Hippocampal formation (tissue), 2 donors: ENCODE data around the gene CATSPERZ.

ENCODE experiments used
- DNase-seq, 2 donors: peaks; one replicate each; lab custom pipeline; 2025; lab: John Stamatoyannopoulos, UW

Gene CATSPERZ

DNA sequence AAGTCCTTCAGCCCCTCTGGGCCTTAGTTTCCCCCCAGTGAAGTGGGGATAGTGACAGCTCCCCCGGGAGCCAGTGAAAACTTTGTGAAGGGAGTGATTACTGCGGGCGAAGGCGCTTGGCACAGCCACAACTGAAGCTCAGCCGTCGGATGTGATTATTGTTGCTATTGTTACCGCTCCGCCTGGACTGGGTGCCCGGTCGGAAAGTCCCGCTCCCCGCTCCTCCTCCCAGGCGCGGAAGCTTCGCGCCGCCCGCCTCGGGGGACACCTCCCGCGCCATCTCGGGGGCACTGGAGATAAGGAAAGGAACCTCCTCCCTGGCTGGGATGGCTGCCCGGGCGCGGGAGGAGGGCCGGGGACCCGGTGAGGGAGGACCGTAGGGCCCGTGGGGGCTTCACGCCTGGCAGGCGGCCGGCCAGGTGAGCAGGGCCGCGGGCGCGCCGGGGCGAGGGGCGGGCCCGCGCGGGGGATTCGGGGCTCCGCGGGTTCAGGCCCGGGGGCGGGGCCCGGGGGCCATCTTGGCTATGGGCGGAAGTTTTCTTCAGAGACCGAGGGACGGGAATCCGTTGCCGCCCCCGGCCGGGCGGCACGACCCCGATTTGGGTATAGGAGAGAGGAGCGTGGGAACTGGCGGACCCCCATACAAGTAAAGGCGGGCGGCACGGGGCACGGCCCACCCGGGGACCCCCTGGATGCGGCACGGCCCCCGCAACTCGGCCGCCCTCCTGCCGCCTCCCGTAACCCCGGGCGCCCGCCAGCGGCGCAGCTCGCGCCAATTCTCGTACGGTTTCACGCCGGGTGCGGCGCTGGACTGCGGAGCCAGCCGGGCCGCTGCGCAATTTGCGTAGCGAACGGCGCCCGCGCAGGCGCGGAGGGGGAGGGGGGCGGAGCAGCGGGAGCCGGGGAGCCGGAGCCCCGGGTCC, 14.9 kb upstream of the CATSPERZ start, which contains the start of gene GPR137:
GPR137 (plus strand) TSS at position 887 of the 923 bp plus-strand sequence. CDS start 677 bp downstream, outside the sequence.
- DNase-seq: peak; percentile 81 to 88

DNA sequence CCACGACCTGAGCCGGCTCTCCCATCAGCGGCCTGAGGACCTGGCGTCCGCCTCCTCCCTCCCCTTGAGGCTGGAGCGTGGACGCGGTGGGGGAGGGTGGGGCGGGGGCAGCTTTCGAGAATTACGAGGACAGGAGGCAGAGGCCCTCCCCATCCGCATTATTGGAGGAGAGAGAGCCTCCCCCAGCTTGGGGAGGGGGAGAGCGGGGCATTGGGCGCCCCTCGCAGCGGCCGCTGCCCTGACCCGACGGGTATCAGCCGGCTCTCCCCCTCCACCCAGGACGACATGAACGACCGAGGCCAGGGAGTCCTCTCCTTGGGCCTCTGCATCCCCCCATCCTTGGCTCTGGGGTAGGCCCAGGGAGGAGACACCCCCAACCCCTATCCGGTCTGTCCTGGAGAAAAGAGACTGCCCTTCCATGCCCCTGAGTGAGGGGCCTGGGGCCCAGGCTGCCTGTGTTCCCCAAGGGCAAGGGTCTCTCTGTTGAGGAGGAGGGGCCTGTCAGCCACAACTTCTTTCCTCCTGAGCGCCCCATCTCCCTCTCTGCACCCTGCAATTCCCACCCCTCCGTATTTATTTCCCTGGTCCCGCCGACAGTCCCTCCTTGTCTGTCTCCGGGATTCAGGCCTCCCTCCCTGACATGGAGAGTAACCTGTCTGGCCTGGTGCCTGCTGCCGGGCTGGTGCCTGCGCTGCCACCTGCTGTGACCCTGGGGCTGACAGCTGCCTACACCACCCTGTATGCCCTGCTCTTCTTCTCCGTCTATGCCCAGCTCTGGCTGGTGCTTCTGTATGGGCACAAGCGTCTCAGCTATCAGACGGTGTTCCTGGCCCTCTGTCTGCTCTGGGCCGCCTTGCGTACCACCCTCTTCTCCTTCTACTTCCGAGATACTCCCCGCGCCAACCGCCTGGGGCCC, 14.0 kb upstream of the CATSPERZ start:
- no peak for DNase-seq

DNA sequence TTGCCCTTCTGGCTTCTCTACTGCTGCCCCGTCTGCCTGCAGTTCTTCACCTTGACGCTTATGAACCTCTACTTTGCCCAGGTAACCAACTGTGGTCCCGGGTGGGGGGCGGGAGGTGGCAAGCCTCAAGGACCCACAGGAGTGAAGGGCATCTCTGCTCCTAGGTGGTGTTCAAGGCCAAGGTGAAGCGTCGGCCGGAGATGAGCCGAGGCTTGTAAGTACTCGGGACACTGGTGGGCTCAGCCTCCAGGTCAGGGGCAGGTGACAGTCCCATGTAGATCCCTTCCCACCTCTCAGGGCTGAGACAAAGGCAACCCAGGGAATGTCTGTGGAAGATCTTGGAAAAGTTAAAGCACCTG, 13.4 kb upstream of the CATSPERZ start:
- DNase-seq: no peak

DNA sequence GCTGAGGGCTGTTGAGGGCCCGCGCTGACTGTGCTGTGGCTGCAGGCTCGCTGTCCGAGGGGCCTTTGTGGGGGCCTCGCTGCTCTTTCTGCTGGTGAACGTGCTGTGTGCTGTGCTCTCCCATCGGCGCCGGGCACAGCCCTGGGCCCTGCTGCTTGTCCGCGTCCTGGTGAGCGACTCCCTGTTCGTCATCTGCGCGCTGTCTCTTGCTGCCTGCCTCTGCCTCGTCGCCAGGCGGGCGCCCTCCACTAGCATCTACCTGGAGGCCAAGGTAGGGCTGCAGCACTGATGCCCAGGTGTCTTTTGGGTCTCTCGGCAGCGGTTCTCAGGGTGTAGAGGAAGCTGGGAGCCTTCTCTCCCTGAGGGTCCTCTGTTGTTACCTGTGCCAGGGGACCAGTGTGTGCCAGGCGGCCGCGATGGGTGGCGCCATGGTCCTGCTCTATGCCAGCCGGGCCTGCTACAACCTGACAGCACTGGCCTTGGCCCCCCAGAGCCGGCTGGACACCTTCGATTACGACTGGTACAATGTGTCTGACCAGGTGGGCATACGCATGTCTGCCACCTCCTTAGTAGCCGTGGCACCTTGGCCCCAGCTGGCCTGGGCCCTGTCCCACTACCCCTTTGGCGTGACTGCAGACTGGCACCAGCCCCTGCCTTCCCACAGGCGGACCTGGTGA, 12.3 kb upstream of the CATSPERZ start:
- DNase-seq: no peak

DNA sequence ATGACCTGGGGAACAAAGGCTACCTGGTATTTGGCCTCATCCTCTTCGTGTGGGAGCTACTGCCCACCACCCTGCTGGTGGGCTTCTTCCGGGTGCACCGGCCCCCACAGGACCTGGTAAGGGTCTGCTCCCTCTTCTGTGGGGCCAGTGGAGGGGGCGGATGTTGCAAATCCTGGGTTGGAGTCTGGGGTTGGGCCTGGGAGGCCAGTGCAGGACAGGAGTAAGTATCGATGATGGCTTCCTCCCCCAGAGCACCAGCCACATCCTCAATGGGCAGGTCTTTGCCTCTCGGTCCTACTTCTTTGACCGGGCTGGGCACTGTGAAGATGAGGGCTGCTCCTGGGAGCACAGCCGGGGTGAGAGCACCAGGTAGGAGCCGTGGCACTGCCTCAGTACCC, 11.8 kb upstream of the CATSPERZ start:
- DNase-seq: no peak

DNA sequence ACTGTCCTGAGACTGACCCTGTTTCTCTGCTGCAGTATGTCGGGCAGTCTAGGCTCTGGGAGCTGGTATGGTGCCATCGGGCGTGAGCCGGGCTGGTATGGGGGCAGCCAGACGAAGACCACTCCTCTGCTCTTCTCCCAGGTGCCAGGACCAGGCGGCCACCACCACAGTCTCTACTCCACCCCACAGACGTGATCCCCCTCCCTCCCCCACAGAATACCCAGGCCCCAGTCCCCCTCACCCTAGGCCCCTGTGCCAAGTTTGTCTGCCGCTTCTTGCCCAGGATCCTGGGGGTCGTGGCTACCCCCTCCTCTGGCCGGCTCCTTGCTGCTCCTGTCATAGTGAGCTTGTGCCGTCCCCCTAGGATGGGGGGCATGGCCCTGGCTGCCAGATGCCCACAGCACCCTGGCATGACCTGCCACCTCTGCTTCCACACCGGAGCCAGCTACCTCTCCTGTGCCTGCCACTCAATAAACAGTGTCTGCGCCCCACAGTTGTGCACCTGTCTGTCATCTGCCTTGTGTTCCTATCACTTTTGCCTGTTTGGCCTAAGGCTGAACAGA, 11.1 kb upstream of the CATSPERZ start:
- no peak for DNase-seq

DNA sequence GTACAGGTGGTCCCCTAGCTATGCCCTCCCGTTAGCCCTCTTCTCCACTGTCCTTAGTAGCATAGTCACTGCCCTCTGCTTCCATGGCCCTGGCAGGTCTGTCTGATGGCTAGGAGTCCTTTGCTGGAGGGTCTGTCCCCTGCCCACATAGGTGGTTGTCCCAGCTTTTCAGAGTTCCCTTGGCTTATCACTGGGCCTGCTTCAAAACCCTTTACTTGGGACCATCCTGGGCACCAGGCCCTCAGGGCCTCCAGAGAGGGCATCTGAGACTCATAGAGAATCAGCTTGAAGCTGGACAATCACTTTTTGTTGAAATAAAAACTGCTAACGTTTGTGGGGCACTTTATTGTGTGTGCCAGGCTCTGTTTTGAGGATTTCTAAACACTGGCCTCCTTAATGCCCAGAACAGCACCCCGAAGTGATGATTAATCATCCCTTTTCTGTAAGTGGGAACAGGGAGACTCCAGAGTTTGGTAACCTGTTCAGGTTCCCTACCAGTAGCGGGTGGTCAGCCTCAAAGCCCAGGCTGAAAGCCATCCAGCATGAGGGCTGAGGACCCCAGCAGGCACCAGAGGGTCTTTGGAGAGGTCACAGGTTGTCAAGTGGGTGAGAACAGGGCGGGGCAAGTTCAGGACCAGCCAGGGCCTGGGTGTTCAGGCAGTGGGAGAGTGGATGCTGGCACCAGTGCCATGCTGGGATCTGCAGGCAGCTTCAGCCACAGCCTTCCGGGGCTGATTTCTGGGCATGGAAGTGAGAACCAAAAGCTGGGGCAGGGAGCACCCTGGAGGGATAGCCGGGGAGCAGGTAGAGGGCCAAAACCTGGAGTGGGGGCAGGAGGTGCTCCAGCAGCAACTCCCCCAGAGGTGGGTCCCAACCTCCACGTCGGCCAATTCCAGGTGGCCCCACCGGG, 9.6 kb upstream of the CATSPERZ start:
- DNase-seq: no peak

DNA sequence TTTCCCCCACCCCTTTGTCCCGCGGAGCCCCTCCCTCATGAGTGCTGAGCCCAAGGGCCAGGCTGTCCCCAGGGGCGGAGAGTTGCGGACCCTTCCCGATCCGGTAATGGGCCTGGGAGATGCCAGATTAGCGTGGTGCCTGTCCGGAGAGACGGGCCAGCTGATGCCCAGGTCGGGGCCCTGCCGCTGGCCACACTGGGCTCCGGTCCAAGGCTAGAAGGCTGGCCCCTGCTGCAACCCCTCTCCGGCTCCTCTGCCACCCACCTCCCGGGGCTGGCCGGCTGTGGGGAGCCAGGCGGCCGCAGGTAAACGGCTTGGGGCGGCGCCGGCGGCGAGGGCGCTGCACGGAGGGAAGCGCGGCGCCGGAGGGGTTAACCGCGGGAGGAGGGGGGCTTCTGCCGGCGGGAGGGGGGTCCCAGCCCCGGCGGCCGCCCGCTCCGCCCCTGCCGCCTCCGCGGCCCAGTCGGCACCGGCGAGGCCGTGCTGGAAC, 8.9 kb upstream of the CATSPERZ start, which contains the start of gene KCNK4:
KCNK4 (plus strand) TSS at position 41 of the 490 bp plus-strand sequence. CDS start 1,717 bp downstream, outside the sequence.
- no peak for DNase-seq

DNA sequence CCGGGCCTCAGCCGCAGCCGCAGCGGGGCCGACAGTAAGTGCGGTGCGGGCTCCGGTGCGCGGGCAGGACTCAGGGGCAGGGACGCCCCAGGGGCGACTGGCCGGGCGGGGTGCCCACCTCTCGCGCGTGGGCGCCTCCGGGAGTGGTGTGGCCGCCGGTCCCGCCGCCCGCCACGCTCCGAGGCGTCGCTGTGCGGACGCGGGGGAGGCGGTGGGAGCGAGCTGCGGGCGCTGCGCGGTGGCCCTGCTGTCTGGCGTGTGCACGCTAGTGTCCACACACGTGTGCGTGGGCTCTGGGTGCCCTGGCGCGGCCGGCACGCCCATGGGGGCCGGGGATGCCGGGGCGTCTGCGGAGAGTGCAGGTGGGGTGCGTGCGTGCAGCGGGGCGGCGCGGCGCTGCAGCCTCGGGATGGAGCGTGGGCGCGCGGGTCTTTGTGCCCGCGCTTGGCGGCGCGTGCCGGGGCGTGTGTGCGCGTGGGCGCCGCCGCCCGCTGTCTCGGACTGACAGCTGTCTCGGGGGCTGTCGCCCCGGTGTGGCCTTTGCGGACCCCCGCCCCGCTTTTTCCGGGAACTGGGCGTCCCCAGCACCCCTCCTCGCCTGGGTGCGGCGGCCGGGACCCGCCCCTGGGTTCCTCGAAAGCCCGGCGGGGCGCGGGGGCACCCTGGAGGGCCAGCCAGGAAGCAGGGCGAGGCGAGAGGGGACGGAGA, 8.3 kb upstream of the CATSPERZ start:
- DNase-seq: no peak

DNA sequence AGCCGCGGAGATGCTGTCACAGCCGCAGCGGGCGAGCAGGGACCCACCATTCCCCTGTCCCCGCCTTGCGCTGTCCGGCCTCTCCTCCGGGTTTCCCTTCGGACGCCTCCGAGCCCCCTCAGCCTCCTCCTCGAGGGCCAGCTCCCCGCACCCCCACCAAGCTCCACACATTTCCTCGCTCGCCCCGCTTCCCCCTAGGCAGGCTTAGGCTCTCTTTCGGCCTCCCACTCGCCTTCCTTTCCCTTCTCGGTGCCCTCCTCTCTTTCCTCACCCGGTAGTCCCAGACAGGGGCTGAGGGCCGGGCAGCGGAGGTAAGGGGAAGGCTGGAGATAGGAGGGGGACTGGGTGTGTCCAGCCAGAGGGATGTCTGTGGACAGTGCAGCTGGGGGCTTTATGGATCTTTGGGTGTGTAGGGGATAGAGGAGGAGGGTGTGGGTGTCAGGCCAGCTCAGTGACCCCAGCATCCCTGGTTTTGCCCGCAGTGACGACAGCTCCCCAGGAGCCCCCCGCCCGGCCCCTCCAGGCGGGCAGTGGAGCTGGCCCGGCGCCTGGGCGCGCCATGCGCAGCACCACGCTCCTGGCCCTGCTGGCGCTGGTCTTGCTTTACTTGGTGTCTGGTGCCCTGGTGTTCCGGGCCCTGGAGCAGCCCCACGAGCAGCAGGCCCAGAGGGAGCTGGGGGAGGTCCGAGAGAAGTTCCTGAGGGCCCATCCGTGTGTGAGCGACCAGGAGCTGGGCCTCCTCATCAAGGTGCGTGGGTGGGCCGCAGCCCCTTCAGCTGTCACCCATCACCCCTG, 7.5 kb upstream of the CATSPERZ start:
- no peak for DNase-seq

DNA sequence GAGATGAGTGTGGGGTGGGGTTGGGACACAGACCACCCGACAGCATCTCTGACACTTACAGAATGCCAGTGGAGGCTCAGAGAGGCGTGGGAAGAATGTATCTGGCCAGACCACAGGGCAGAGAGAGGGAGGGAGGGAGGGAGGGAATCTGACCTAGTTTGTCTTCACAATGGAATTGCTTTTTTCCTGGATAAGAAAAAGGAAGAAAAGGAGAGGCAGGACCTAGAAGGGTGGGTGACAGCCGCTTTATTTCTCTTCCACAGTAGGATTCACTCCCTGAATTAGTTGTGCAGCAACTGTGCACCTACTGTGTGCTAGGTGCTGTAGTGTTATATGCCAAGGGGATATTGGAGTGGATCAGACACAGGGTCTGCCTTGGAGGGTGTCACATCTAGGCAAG, 5.4 kb upstream of the CATSPERZ start:
- DNase-seq: no peak

DNA sequence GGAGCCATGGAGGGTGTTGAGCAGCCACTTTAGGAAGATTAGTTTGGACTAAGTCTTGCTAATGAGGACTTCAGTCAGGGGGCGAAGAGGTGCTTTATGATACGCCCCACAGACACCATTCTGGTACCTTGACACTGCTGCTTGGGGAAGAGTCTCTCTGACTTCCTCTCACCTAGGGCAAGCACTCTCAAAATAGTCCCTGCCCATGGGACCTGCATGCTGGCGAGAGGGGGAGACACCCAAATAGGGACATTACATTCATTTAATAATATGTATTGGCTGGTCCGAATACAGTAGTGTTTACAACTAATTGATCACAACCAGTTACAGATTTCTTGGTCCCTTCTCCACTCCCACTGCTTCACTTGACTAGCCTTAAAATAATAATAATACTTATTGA, 4.4 kb upstream of the CATSPERZ start:
- no peak for DNase-seq

DNA sequence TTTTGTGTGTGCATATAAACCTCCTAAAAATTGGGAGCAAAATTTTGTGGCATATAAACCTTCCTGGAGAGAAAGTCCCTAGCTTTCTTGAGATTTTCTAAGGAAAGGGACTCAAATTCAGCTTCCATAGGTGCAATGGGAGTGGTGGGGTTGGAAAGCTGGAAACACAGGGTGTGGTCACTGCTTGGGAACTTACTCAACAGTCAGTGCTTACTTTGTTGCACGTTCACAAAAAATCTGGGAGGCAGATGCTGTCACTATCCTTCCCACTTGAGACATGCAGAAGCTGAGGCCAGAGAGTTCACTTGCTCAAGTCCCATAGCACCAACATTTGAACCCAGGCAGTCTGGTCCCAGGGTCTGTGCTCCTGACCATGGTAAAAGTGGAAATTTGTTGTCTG, 3.9 kb upstream of the CATSPERZ start:
- DNase-seq: no peak

DNA sequence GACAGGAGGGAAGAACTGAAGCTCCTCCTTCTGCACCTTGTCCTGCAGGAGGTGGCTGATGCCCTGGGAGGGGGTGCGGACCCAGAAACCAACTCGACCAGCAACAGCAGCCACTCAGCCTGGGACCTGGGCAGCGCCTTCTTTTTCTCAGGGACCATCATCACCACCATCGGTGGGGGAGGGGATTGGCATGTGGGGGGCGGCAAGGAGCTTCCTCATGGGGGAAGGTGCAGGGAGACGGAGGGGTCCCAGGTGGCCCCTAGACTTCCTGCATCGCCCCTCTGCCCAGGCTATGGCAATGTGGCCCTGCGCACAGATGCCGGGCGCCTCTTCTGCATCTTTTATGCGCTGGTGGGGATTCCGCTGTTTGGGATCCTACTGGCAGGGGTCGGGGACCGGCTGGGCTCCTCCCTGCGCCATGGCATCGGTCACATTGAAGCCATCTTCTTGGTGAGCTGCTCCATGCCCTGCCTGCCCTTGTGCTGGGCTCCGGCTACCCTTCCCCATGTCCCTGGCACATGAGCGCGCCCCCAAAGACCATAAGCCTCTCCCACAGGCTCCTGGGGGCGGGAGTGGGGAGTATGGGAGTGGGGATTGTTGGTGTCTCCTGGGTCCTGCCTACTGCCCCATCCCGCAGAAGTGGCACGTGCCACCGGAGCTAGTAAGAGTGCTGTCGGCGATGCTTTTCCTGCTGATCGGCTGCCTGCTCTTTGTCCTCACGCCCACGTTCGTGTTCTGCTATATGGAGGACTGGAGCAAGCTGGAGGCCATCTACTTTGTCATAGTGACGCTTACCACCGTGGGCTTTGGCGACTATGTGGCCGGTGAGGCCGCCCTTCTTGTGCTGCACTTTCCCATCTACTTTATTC, 3.1 kb upstream of the CATSPERZ start:
- no peak for DNase-seq

DNA sequence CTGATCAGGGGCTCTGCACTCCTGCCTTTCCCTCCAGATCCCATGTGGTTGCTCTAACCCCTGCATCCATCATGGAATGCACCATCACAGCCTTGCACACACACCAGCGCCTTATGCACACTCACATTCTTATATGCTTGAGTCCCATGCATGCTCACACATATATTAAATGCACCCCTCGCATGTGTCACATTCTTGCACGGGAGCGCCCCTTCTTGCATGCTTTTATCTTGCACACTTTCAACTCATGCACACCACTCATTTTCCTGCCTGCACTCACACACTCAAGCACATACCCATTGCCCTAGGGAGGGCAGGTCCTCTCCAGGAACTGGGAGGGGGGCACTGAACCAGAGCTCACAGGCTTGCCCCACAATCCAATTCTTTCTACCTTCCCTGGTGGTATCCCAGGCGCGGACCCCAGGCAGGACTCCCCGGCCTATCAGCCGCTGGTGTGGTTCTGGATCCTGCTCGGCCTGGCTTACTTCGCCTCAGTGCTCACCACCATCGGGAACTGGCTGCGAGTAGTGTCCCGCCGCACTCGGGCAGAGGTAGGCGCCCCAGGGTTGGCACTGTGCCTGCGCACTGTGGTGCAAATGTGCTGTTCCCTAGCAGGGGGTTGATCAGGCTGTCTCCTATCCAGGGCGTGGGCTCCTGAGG, 2.3 kb upstream of the CATSPERZ start:
- DNase-seq: no peak

DNA sequence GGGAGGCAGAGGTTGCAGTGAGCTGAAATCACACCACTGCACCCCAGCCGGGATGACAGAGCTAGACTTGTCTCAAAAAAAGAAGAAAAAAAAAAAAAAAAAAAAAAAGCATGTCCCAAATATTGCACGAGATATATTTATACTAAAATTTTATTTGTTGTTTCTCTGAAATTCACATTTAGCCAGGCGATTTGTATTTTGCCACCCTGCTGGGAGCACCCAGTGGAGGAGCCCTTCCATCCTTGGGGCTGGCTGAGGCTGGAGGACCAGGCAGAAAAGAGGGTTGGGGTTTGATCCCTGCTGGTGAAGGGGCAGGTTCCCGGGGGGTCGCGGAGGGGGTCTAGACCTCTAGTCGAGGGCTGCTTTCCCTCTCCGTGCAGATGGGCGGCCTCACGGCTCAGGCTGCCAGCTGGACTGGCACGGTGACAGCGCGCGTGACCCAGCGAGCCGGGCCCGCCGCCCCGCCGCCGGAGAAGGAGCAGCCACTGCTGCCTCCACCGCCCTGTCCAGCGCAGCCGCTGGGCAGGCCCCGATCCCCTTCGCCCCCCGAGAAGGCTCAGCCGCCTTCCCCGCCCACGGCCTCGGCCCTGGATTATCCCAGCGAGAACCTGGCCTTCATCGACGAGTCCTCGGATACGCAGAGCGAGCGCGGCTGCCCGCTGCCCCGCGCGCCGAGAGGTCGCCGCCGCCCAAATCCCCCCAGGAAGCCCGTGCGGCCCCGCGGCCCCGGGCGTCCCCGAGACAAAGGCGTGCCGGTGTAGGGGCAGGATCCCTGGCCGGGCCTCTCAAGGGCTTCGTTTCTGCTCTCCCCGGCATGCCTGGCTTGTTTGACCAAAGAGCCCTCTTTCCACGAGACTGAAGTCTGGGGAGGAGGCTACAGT, 952 bp upstream of the CATSPERZ start:
- DNase-seq: peak in 1 of 2 donors; percentile 64
